HG03558 (cell line): ENCODE measurements around the gene MCRIP2.
A peak's percentile ranks its signal among the peaks of the same experiment; 100 is the strongest.

ENCODE experiments used
- ATAC-seq: cut with Tn5 transposase; IDR thresholded peaks from one replicate; pipeline ENCODE4 v1.9.1; 2021; ENCODE audit warnings: moderate number of reproducible peaks; ENCODE audit not compliant: unreplicated experiment; ENCODE audit errors: extremely low read depth

MCRIP2 gene

DNA sequence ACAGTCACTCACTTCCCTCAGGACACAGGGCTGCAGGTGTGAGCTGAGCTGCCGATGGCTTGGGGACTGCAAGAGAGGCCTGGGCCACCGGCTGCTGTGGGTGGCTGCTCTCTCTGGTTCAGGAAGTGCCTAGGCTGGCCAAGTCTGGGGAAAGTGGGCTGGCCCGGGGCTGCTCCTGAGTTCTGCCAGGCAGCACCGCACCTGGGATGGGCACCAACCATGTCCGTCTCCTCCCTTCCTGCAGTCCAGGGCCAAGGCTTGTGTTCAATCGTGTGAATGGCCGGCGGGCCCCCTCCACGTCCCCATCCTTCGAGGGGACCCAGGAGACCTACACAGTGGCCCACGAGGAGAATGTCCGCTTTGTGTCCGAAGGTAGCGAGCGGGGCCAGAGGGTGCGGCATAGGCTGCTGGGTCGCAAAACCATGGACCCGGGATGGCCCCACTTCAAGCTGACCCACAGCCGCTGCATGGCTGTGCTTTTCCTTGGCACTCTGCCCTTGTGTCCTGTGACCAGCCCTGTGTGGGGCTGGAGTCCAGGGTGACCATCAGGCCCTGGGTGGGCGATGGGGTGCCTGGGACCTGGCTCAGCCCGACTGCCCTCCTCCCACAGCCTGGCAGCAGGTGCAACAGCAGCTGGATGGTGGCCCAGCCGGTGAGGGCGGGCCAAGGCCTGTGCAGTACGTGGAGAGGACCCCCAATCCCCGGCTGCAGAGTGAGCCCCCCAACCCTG lies 5.7 kb downstream of the MCRIP2 start:
- no peak for ATAC-seq

DNA sequence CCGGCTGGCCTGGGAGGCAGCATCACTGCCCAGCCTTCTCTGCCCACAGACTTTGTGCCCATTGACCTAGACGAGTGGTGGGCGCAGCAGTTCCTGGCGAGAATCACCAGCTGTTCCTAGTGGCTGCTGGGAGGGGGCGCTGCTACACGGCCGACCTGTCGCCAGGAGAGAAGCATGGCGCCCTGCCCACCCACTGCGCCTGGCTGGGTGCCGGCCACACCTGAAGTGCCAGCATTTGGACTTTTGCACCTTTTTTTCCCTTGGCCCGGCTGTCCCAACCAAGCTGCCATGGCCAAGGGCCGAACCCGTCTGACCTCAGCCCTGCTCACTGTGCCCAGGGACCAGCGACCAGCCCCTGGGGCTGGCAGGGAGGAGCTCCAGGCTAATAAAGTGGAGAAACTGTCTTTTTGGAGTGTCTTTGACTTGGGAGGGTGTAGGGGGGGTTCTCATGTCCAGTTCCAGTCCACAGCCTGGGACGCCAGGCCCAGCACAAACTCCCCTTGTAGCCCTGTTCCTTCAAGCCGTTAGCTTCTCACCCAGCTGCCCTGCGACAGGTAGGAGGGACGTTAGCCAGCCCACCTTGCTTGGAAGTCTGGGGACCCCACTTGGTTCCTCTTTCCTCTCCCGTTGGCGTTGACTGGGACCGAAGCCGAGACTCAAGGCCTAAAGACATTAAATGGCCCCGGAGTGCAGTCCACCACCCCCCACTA lies 6.6 kb downstream of the MCRIP2 start:
- no peak for ATAC-seq

DNA sequence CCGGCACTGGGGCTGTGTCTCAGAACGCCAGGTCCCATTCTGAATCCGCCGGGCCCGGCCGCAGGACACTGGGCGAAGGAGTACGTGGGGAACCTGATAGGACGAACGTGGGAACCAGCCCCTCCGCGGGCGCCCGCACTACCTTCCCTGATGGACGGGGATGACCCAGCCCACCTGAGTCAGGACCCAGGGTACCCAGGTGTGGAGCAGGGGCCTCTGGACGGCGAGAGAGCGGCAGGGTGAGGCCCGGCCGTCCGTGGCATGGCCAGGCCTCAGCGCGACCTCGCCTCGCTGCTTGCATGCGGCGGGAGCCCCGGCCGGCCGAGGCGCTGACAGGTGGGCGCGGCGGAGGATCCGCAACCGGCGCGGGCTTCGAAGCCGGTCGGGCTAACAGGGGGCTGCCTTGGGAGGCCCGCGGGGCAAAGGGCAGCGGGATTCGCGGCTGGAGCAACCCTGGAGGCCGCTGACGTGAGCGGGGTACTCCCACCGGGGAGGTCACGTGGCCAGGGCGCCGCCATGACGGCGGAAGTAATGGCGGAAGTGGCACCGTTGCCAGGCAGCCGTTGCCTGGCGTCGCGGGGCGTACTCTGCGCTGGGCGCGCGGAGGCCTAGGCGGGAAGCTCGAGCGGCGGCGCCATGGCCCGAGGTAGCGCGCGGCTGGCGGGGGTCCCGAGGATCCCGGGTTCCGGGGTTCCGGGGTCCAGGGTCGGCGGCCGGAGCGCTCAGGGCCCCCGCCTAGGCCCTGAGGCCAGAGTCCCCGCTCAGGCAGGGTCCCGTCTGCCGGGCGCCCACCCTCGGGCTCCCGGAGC lies 7.4 kb downstream of the MCRIP2 start, which contains the start of gene WDR90:
WDR90 (plus strand) TSS at position 585 of the 809 bp plus-strand sequence; CDS start at position 637, 52 bp downstream.
- peak; percentile 46 for ATAC-seq

DNA sequence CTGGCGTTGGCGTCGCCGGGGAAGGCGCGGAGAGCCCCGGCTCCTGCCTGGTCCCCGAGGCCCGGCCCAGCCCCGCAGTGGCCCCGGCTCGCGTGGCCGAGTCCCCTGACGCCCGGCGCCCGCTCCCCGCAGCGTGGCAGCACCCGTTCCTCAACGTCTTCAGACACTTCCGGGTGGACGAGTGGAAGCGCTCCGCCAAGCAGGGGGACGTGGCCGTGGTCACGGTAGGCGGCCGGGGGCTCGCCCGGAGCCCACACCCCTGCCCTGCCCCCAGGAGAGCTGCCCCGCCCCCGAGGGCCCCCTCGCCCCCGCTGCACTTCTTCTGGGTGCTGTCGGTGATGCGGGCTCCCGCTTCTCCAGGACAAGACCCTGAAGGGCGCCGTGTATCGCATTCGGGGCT lies 8.0 kb downstream of the MCRIP2 start:
- no peak for ATAC-seq

DNA sequence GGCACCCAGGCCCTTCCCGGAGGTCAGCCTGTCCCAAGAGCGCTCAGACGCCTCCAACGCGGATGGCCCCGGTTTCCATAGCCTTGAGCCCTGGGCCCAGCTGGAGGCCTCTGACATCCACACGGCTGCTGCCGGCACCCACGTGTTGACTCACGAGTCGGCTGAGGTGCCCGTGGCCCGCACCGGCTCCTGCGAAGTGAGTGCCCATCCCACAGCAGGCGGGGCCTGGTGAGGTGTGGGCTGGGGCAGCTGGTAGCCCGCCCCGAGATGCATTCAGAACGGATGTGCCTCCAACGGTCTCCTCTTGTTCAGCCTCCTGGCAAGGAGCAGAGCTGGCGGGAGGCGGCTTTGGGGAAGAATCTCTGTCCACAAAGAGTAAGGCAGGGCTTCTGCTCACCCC lies 10.2 kb downstream of the MCRIP2 start:
- ATAC-seq, result no peak

DNA sequence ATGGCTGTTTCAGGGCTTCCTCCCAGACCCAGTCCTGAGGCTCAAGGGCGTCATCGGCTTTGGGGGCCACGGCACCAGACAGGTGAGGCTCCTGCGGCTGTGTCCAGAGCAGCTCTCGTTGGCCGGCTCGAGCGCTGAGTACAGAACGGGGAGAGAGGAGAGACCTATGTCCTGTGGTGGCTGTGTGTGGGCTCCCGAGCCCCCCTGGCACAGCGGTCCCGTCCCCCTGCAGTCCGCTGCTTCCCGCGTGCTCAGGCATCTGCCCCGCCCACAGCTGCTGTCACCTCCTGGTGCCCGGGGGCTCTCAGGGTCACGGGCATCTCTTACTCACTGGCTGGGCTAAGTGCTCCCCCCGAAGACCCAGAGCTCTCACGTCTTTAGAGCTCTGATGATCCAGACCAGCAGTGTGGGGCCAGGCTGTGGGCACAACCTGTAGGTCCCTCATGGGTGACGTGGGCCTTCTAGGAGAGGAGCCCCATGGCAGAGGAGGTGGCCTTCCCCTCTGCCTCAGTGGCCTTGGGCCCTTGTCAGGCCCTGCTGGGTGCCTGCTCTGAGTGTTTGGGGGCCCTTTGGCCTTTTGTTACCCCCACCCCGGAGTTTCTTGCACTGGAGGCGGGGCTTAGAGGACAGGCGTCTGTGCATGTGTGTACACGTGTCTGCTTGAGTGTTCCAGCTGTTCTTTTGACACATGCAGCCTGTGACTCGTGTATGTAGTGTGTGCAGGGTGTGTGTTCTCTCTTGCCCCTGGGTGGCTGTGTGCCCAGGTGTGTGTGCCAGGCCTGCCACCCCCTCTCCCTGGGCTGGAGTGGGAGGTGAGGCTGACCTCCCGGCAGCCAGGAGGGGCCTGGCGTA lies 11.1 kb downstream of the MCRIP2 start:
- no peak for ATAC-seq

DNA sequence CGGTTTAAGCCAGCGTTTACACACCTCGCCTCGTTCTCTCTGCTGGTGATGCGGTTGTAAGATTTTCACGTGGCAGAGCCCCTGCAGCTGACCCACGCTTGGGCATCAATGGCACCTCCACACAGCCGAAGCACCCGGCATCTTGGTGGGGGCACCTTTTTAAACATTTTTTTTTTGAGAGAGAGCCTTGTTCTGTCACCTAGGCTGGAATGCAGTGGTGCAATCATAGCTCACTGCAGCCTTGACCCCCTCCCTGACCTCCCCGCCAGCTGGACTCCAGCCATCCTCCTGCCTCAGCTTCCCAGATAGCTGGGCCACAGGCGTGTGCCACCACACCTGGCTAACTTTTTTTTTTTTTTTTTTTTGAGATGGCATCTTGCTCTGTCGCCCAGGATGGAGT lies 12.4 kb downstream of the MCRIP2 start:
- no peak for ATAC-seq

DNA sequence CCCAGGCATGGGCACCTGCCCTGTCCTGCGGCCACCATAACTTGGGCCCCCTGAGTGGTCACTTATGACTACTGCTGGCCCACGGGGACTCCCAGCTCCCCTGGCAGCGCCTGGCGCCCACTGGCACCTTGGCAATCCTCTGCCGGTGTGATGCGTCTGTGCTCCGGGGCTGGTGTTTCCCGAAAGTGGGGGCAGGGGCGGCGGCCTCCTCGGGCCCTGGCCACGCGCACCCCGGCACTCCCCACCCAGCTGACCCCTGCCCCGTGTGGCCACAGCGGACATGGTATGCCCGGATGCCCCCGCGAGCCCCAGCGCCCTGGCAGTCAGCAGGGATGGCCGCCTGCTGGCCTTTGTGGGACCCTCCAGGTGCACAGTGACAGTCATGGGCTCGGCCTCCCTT lies 15.9 kb downstream of the MCRIP2 start:
- no peak for ATAC-seq

DNA sequence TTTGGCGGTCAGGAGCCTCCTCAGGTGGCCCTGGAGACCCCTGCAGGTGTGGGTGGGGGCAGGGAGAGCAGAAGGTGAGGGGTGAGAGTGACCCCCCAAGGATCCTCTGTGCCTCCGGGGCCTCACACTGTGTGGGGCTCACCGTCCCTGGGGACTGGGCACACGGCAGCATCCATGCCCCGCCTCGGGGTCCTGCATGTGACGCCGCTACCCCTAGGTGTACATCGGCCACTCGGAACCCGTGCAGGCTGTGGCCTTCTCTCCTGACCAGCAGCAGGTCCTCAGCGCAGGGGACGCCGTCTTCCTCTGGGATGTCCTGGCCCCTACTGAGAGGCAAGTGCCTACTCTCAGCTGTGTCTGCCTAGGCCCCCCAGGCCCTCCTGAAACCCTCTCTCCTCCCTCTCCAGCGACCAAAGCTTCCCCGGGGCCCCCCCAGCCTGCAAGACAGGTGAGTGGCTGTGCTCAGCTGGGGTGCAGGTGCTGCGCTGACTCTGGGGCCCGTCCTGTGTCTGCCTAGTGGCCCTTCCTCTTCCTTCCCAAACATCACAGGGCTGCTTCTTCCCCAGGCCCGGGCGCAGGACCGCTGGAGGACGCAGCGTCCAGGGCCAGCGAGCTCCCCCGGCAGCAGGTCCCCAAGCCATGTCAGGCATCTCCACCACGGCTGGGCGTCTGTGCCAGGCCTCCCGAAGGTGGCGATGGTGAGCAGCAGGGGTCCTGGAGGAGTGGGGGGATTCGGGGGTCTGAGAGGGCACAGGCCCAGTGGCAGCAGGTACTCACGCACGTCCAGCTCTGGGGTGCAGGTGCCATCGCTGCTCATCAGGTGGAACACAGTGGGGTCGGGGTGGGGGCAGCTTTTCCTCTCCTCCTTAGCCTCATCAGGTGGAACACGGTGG lies 17.3 kb downstream of the MCRIP2 start:
- ATAC-seq, result no peak

DNA sequence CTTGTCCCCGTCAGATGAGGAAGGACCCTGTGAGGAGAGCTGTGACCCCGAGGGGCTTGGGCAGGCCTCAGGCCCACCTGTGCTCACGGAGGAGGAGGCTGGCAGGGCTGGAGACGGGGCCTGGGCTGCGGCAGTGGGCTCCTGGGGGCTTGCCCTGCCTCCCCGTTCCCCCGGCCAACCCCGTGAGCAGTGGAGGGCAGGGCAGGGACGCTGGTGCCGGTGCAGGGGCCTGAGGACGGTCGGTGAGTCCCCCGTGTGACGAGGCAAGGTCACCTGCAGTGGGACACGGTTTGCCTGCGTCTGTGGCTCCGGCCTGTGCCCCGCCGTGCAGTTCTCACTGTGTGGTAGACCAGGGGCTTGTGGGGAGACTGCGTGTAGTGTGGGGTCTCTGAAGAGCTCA lies 18.0 kb downstream of the MCRIP2 start:
- no peak for ATAC-seq

DNA sequence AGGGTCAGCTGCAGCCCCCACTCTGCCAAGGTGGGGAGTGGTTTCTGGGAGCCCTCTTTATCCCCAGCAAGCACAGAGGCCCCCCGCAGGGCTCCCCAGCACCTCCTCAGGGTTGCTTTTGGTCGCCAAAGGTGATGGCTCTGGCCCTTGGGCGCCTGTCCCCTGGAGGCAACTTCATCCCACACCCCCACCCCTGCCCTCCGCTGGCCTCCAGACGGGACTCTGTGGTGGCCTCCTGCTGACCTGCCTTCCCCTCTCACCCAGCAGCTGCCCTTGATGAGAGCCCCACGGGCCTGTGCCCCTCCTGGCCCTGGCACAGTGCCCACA lies 18.5 kb downstream of the MCRIP2 start:
- ATAC-seq, result no peak

DNA sequence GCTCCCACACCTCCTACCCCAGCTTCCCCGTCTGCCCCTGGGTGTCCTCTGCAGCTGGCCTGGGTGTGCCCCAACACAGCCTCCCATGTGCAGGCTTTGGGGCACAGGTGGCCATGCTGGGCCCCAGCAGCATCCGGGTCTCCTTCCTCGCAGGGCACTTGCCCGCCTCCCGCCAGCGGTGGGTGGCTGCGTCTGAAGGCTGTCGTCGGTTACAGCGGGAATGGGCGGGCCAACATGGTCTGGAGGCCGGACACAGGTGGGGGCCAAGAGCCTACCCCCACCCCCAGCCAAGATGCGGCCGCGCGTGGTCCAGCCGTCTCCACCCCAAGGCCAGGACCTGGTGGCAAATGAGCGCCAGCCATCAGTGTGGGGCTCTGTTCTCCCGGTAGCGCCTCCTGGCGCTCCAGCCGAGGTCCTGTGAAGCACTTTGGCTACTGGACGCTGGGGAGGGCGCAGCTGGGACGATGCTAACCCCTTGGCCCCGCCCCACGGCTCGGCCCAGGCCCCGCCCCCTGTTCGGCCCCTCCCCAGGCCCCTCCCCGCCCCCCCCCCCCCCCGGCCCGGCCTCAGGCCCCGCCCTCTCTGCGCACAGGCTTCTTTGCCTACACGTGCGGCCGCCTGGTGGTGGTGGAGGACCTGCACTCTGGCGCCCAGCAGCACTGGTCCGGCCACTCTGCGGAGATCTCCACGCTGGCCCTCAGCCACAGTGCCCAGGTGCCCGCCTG lies 19.0 kb downstream of the MCRIP2 start:
- ATAC-seq, result no peak

DNA sequence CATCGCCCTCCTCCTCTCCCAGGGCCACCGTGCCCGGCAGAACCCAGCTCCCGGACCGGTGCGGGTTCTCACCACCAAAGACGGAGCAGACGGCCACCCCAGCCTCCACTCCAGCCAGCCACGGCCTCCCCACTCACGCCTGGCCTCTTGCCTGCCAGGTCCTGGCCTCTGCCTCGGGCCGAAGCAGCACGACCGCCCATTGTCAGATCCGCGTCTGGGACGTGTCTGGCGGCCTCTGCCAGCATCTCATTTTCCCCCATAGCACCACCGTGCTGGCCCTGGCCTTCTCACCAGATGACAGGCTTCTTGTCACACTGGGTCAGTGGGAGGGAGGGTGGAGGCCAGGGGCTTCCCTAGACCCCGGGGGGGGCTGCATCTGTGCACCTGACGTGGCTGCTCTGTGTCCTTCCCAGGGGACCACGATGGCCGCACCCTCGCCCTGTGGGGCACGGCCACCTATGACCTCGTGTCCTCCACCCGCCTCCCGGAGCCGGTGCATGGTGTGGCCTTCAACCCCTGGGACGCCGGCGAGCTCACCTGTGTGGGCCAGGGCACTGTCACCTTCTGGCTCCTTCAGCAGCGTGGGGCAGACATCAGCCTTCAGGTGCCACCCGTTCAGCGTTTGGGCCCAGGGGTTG lies 19.7 kb downstream of the MCRIP2 start:
- ATAC-seq, result no peak

DNA sequence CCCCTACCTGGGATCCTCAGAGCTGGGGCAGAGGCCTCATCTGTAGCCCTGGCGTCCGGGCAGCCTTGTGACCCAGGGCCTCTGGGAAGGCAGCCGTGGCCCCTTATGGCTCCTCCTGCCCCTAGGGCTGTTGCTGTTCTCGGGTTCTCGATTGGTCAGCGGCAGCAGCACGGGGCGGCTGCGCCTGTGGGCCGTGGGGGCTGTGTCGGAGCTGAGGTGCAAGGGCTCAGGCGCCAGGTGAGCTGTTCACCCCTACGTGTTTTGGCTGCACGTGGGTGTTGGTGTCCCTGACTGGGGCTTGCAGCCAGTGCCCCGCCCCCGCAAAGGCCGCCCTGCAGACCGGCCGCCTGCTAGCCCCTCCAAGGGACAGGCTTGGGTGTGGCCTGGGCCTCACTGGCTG lies 20.5 kb downstream of the MCRIP2 start:
- no peak for ATAC-seq

DNA sequence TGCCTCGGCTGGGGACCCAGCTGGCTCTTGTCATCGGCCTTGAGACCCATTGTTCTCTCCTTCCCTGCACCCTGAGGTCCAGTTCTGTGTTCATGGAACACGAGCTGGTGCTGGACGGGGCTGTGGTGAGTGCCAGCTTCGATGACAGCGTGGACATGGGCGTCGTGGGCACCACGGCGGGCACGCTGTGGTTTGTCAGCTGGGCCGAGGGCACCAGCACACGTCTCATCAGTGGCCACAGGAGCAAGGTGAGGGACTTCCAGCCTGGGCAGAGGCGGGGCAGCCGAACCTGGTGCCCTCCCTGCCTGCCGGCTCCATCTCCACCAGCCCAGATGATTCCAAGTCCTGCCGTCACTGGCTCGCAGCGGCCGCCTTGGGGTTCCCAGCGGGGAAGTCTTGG lies 21.0 kb downstream of the MCRIP2 start:
- no peak for ATAC-seq

DNA sequence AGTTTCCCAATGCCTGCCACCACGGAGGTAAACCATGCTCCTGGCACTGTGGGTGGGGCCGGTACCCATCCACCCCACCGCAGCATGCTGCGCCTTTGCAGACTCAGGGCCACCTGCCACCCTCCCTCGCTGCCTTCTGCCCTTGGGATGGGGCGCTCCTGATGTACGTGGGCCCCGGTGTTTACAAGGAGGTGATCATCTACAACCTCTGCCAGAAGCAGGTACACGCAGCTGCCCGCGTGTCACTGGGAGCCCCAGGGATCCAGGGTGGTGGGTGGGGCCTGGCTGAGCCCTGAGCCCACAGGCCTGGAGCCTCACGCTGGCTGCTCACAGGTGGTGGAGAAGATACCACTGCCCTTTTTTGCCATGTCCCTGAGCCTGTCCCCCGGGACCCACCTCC lies 24.9 kb downstream of the MCRIP2 start:
- no peak for ATAC-seq

DNA sequence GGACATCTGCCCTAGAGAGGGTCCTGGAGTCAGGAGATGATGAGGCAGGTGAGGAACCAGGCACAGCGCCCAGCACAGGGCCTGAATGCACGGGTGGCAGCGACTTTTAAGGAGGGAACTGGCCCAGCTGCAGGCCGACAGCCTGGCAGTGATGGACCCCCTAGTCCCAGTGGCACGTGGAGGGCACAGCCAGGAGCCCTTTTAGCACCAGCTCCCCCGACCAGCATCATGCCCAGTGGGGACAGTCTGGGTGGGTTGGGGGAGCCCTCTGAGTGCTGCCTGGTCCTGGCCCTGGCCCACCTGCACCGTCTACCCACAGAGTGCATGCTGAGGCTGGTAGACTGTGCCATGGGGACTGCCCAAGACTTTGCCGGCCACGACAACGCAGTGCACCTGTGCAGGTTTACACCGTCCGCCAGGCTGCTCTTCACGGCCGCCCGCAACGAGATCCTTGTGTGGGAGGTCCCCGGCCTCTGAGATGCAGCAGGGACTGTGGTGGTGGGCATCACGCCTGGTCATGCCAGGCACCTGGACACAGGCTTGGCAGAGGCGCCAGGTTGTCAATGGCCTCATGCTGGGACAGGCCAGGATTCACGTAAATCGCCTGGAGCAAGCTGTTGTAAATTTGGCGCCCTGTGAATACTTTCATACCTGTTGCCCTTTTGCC lies 25.6 kb downstream of the MCRIP2 start:
- ATAC-seq, result no peak
